ENCODE measurements around the gene MTCL3.

MTCL3 gene

GRCh38 chr6:127519469-127519785, 292 bp upstream of the MTCL3 start:
- no peaks in the 10 kb centered on the region for H3K9me3 ChIP-seq
- H3K36me3 ChIP-seq = no peaks in the 10 kb centered on the region
- H3K27me3 ChIP-seq = peaks cover 50% of the 10 kb centered on the region
- H3K4me3 ChIP-seq = peak overlapping the region; percentile 17
- no peak for TF ChIP-seq CTCF (IDR thresholded peaks at IDR 0.05)
- intact Hi-C loops (cut with DNase I) = no loop called here
- DNase-seq (no peak), ATAC-seq (no peak)
- H3K27ac ChIP-seq = no peak overlapping the region
- H3K4me1 ChIP-seq = peaks cover 5% of the 10 kb centered on the region

GRCh38 chr6:127518191-127518709, 885 bp downstream of the MTCL3 start:
- intact Hi-C loops (cut with DNase I) = no loop called here

GRCh38 chr6:127517693-127518092, 1.4 kb downstream of the MTCL3 start:
- ATAC-seq (no peak), DNase-seq (no peak)
- intact Hi-C loops (cut with DNase I) = no loop called here
- Histone ChIP-seq H3K4me3 (no peak overlapping the region), H3K36me3 (no peaks in the 10 kb centered on the region), H3K27ac (no peak overlapping the region), H3K4me1 (peaks cover 5% of the 10 kb centered on the region), H3K9me3 (no peaks in the 10 kb centered on the region), H3K27me3 (peaks cover 38% of the 10 kb centered on the region)
- no peak for TF ChIP-seq CTCF (IDR thresholded peaks at IDR 0.05)

More at GRCh38 chr6:127518191-127518709, 885 bp downstream of the MTCL3 start:
- no peak for TF ChIP-seq CTCF (IDR thresholded peaks at IDR 0.05)
- ATAC-seq = no peak
- Histone ChIP-seq H3K4me1 (peaks cover 5% of the 10 kb centered on the region), H3K36me3 (no peaks in the 10 kb centered on the region), H3K4me3 (no peak overlapping the region), H3K27me3 (peaks cover 43% of the 10 kb centered on the region), H3K27ac (no peak overlapping the region), H3K9me3 (no peaks in the 10 kb centered on the region)
- no peak for DNase-seq

GRCh38 chr6:127516662-127517273, 2.4 kb downstream of the MTCL3 start:
- intact Hi-C loops (cut with DNase I) = no loop called here
- peaks cover 29% of the 10 kb centered on the region for H3K27me3 ChIP-seq
- DNase-seq (peak; percentile 54), ATAC-seq (peak; percentile 65)
- H3K27ac ChIP-seq = no peak overlapping the region
- H3K36me3 ChIP-seq = no peaks in the 10 kb centered on the region
- TF ChIP-seq CTCF (IDR thresholded peaks at IDR 0.05) = peak; percentile 77
- H3K4me1 ChIP-seq = peaks cover 5% of the 10 kb centered on the region
- no peaks in the 10 kb centered on the region for H3K9me3 ChIP-seq
- H3K4me3 ChIP-seq = peak overlapping the region; percentile 71

- no peaks in the 10 kb centered on the region for H3K36me3 ChIP-seq
- no peaks in the 10 kb centered on the region for H3K9me3 ChIP-seq
- H3K4me1 ChIP-seq = peaks cover 5% of the 10 kb centered on the region
- ATAC-seq (peak; percentile 80), DNase-seq (peak; percentile 82)
- TF ChIP-seq CTCF (IDR thresholded peaks at IDR 0.05) = no peak
- H3K27ac ChIP-seq = peak overlapping the region; percentile 34
- intact Hi-C loops (cut with DNase I) = no loop called here
- H3K27me3 ChIP-seq = peaks cover 28% of the 10 kb centered on the region
- H3K4me3 ChIP-seq = peak overlapping the region; percentile 71
Observed at GRCh38 chr6:127515794-127516661, 3.1 kb downstream of the MTCL3 start.
